ENCODE data around the gene ZNF184. TPM values are rescaled to one million over a fixed set of nuclear protein-coding genes. Genes with fewer than 3 reads are reported as not detected.

ZNF184 gene
- total RNA-seq, 2 donors from 2014 or later, result 3.3 to 3.9 TPM

DNA sequence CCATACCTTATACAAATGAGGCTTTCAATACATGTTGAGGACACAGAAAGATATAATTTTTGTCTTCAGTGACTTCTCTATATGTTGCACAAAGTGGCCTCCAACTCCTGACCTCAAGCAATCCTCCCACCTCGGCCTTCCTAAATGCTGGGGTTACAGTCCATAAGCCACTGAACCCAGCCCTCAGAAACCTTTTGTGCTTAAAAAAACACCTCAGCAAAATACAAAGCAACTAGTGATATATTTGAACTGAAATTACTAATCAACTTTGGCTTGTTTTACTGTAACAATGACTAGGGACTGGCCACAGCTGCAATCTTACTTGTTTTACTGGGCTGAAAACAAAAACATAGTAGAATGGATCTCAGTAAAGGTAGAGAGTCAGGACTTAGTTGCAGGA is 3.2 kb upstream of the ZNF184 start:
- Histone ChIP-seq H3K27ac (no peak overlapping the region), H3K9me3 (no peaks in the 10 kb centered on the region), H3K27me3 (no peaks in the 10 kb centered on the region), H3K4me1 (peaks cover 0 to 28% of the 10 kb centered on the region in 2 donors), H3K36me3 (no peaks in the 10 kb centered on the region), H3K4me3 (no peak overlapping the region)
- no peak for DNase-seq (ENCODE audit: low spot score)
- TF ChIP-seq, protein P1, sequence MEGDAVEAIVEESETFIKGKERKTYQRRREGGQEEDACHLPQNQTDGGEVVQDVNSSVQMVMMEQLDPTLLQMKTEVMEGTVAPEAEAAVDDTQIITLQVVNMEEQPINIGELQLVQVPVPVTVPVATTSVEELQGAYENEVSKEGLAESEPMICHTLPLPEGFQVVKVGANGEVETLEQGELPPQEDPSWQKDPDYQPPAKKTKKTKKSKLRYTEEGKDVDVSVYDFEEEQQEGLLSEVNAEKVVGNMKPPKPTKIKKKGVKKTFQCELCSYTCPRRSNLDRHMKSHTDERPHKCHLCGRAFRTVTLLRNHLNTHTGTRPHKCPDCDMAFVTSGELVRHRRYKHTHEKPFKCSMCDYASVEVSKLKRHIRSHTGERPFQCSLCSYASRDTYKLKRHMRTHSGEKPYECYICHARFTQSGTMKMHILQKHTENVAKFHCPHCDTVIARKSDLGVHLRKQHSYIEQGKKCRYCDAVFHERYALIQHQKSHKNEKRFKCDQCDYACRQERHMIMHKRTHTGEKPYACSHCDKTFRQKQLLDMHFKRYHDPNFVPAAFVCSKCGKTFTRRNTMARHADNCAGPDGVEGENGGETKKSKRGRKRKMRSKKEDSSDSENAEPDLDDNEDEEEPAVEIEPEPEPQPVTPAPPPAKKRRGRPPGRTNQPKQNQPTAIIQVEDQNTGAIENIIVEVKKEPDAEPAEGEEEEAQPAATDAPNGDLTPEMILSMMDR (IDR thresholded peaks at IDR 0.05), result no peak

DNA sequence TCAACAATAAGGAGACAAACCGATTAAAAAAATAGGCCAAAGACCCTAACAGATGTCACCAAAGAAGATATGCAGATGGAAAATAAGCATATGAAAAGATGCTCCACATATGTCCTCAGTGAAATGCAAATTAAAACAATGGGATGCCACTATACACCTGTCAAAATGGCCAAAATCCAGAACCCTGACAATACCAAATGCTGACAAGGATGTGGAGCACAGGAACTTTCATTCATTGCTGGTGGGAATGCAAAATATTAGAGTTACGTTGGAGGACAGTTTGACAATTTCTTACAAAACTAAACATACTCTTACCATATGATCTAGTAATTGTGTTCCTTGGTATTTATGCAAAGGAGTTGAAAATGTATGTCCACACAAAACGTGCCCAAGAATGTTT is 1.8 kb upstream of the ZNF184 start:
- Histone ChIP-seq H3K27me3 (no peaks in the 10 kb centered on the region), H3K27ac (no peak overlapping the region), H3K36me3 (no peaks in the 10 kb centered on the region), H3K9me3 (no peaks in the 10 kb centered on the region), H3K4me3 (no peak overlapping the region), H3K4me1 (peaks cover 0 to 32% of the 10 kb centered on the region in 2 donors)
- no peak for DNase-seq (ENCODE audit: low spot score)
- TF ChIP-seq, protein P1 (IDR thresholded peaks at IDR 0.05), result no peak

DNA sequence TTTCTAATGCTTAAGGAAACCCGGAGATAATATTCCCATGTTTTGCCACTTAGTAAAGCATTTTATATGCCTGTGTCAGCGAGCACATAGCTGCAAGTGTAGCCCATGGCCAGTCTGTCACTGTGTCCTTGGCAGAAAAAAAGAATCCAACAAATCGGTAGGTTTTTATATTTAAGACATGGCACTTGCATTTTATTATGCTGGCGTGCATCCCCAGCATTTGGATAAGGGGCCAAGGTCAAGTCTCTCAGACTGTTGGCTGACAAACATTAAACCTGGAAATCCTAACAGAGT is 1.2 kb upstream of the ZNF184 start:
- Histone ChIP-seq H3K9me3 (no peaks in the 10 kb centered on the region), H3K36me3 (no peaks in the 10 kb centered on the region), H3K4me1 (peaks cover 0 to 32% of the 10 kb centered on the region in 2 donors), H3K27me3 (no peaks in the 10 kb centered on the region), H3K4me3 (no peak overlapping the region), H3K27ac (no peak overlapping the region)
- TF ChIP-seq, protein P1 (IDR thresholded peaks at IDR 0.05), result no peak
- no peak for DNase-seq (ENCODE audit: low spot score)

DNA sequence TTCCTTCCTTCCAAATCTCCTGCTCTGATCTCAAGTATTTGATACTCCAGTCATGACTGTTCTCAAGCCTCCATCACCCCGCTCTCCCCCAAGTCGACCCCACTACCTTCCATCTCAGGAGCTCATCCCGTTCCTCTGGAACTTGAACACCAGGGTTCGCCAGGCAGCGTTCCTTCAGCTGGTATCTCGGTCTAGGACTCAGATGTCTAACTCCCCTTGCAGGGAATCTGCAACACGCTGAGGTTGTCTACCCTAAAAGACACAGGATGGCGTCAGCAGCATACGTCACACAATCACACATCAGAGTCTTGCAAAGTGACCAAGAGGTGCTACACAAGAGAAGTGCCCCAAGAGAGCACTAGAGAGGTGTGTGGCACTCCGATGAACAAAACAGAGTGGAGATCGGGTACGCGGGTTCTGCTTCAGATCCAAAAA is 706 bp downstream of the ZNF184 start:
- H3K9me3 ChIP-seq, result no peaks in the 10 kb centered on the region
- peaks cover 0 to 21% of the 10 kb centered on the region in 2 donors for H3K4me1 ChIP-seq
- H3K36me3 ChIP-seq, result no peaks in the 10 kb centered on the region
- no peaks in the 10 kb centered on the region for H3K27me3 ChIP-seq
- peak overlapping the region; percentile 68 to 87 for H3K4me3 ChIP-seq
- peak overlapping the region; percentile 88 to 92 for H3K27ac ChIP-seq
- peak; percentile 76 for DNase-seq (ENCODE audit: low spot score)
- TF ChIP-seq, protein P1 (IDR thresholded peaks at IDR 0.05), result no peak

DNA sequence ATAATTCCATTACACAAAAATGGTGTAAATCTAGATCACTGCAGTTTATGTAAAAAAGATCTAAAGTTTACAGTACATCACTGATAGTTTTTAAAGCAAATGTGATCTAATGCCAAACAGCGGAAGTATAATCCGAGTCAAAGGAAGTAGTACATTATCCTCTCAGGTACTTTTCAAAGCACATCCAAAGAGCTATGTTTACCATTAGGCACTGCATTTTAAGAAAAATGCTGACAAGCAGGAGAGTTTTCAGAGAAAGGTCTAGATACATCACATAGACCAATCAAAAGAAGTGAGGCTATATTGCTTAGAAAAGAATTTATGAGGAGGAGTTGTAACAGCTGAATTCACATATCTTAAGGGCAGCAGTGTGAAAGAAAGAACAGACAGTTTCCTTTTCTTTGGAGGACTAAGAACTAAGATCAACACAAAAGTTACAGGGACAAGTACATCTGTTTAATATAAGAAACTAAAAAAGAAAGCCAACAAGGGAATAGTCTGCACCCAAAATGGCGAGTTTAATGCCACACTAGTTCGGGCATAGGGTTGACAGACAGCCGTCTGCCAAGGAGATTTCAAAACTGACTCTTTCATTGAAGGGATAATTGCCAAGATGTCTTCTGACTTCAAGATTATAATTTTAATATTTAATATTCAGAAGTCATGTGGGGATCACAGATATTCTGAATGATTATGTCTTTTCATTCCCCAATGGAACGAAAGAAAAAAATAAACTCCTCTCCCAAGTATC is 1.4 kb downstream of the ZNF184 start:
- DNase-seq (ENCODE audit: low spot score), result no peak
- H3K27me3 ChIP-seq, result no peaks in the 10 kb centered on the region
- TF ChIP-seq, protein P1 (IDR thresholded peaks at IDR 0.05), result no peak
- no peaks in the 10 kb centered on the region for H3K9me3 ChIP-seq
- H3K4me1 ChIP-seq, result peaks cover 0 to 21% of the 10 kb centered on the region in 2 donors
- H3K27ac ChIP-seq, result peak overlapping the region in 1 of 2 donors; percentile 92
- peak overlapping the region in 1 of 2 donors; percentile 87 for H3K4me3 ChIP-seq
- peaks cover 5% of the 10 kb centered on the region for H3K36me3 ChIP-seq

DNA sequence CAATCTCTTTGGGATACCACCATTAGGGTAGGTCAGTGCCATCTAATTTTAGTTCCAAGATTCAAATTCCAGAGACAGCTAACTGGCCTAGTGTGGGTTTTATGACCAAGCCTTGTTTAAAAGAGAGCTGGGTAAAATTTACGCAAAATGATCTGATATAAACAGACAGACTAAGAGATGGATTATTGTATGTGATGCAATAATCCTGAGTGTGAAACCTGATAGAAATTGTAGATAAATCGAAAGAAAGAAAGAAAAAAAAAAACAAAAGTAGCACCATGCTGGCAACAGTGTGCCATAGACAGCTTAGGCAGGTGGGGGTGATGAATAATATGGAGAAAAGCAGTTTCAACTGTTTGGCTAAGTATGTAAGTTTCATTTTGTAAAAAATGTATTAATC is 2.9 kb downstream of the ZNF184 start:
- no peaks in the 10 kb centered on the region for H3K9me3 ChIP-seq
- peaks cover 9% of the 10 kb centered on the region for H3K36me3 ChIP-seq
- DNase-seq (ENCODE audit: low spot score), result no peak
- no peak overlapping the region for H3K4me3 ChIP-seq
- H3K27ac ChIP-seq, result no peak overlapping the region
- no peaks in the 10 kb centered on the region for H3K27me3 ChIP-seq
- peaks cover 0 to 21% of the 10 kb centered on the region in 2 donors for H3K4me1 ChIP-seq
- TF ChIP-seq, protein P1 (IDR thresholded peaks at IDR 0.05), result no peak
